ENCODE measurements around the gene TCF7L2. TPM values are rescaled to one million over a fixed set of nuclear protein-coding genes. Genes with fewer than 3 reads are reported as not detected.

TCF7L2 gene
- total RNA-seq, 1 donor from 2014 or later: 109 TPM

- no peaks in the 10 kb centered on the region for H3K9me3 Mint-ChIP-seq (ENCODE audit: low read depth)
- H3K27me3 Mint-ChIP-seq: no peaks in the 10 kb centered on the region
- H3K36me3 Mint-ChIP-seq (ENCODE audit: insufficient read depth): peaks cover 4% of the 10 kb centered on the region
These were observed 72.2 kb downstream of the TCF7L2 start for GRCh38 chr10:113022265-113022664.

GRCh38 chr10:113023017-113023416 lies 73.0 kb downstream of the TCF7L2 start:
- Mint-ChIP-seq H3K27me3 (no peaks in the 10 kb centered on the region), H3K4me1 (ENCODE audit: low read depth) (peaks cover 57% of the 10 kb centered on the region), H3K27ac (peak overlapping the region; percentile 24), H3K36me3 (ENCODE audit: insufficient read depth) (peaks cover 6% of the 10 kb centered on the region), H3K4me3 (ENCODE audit: low read depth) (no peak overlapping the region), H3K9me3 (ENCODE audit: low read depth) (no peaks in the 10 kb centered on the region)
- TF ChIP-seq, protein P1, sequence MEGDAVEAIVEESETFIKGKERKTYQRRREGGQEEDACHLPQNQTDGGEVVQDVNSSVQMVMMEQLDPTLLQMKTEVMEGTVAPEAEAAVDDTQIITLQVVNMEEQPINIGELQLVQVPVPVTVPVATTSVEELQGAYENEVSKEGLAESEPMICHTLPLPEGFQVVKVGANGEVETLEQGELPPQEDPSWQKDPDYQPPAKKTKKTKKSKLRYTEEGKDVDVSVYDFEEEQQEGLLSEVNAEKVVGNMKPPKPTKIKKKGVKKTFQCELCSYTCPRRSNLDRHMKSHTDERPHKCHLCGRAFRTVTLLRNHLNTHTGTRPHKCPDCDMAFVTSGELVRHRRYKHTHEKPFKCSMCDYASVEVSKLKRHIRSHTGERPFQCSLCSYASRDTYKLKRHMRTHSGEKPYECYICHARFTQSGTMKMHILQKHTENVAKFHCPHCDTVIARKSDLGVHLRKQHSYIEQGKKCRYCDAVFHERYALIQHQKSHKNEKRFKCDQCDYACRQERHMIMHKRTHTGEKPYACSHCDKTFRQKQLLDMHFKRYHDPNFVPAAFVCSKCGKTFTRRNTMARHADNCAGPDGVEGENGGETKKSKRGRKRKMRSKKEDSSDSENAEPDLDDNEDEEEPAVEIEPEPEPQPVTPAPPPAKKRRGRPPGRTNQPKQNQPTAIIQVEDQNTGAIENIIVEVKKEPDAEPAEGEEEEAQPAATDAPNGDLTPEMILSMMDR (IDR thresholded peaks at IDR 0.05; ENCODE audit: unreplicated experiment): no peak
- DNase-seq (ENCODE audit: low spot score, unreplicated experiment): no peak

More at GRCh38 chr10:113022265-113022664, 72.2 kb downstream of the TCF7L2 start:
- Mint-ChIP-seq H3K27ac (peak overlapping the region; percentile 86), H3K4me3 (ENCODE audit: low read depth) (no peak overlapping the region), H3K4me1 (ENCODE audit: low read depth) (peaks cover 57% of the 10 kb centered on the region)
- DNase-seq (ENCODE audit: low spot score, unreplicated experiment): no peak
- TF ChIP-seq, protein P1 (IDR thresholded peaks at IDR 0.05; ENCODE audit: unreplicated experiment): no peak

GRCh38 chr10:113024930-113025329 lies 74.9 kb downstream of the TCF7L2 start:
- TF ChIP-seq, protein P1 (IDR thresholded peaks at IDR 0.05; ENCODE audit: unreplicated experiment): no peak
- Mint-ChIP-seq H3K4me1 (ENCODE audit: low read depth) (peaks cover 52% of the 10 kb centered on the region), H3K9me3 (ENCODE audit: low read depth) (no peaks in the 10 kb centered on the region), H3K4me3 (ENCODE audit: low read depth) (no peak overlapping the region), H3K36me3 (ENCODE audit: insufficient read depth) (peaks cover 8% of the 10 kb centered on the region), H3K27me3 (no peaks in the 10 kb centered on the region), H3K27ac (no peak overlapping the region)
- no peak for DNase-seq (ENCODE audit: low spot score, unreplicated experiment)

GRCh38 chr10:113025487-113025886 lies 75.4 kb downstream of the TCF7L2 start:
- H3K4me3 Mint-ChIP-seq (ENCODE audit: low read depth): no peak overlapping the region
- H3K27ac Mint-ChIP-seq: peak overlapping the region; percentile 41

GRCh38 chr10:113026679-113027078 lies 76.6 kb downstream of the TCF7L2 start:
- Mint-ChIP-seq H3K9me3 (ENCODE audit: low read depth) (no peaks in the 10 kb centered on the region), H3K36me3 (ENCODE audit: insufficient read depth) (peaks cover 12% of the 10 kb centered on the region), H3K4me3 (ENCODE audit: low read depth) (no peak overlapping the region), H3K4me1 (ENCODE audit: low read depth) (peaks cover 41% of the 10 kb centered on the region), H3K27me3 (no peaks in the 10 kb centered on the region), H3K27ac (peak overlapping the region; percentile 86)
- no peak for DNase-seq (ENCODE audit: low spot score, unreplicated experiment)
- TF ChIP-seq, protein P1 (IDR thresholded peaks at IDR 0.05; ENCODE audit: unreplicated experiment): no peak

More at GRCh38 chr10:113025487-113025886, 75.4 kb downstream of the TCF7L2 start:
- Mint-ChIP-seq H3K36me3 (ENCODE audit: insufficient read depth) (peaks cover 12% of the 10 kb centered on the region), H3K27me3 (no peaks in the 10 kb centered on the region), H3K4me1 (ENCODE audit: low read depth) (peaks cover 48% of the 10 kb centered on the region), H3K9me3 (ENCODE audit: low read depth) (no peaks in the 10 kb centered on the region)
- no peak for DNase-seq (ENCODE audit: low spot score, unreplicated experiment)
- TF ChIP-seq, protein P1 (IDR thresholded peaks at IDR 0.05; ENCODE audit: unreplicated experiment): no peak
